WTC11 (cell line): ENCODE results near the gene HSPA6. TPM values are rescaled to one million over a fixed set of nuclear protein-coding genes. Genes with fewer than 3 reads are reported as not detected.

Source experiments
- ATAC-seq: fragments of 200-7000 bp; cut with Tn5 transposase; 2 replicates; pipeline ENCODE4 v1.10.0; 2021; ENCODE audit warnings: mild to moderate bottlenecking, moderate library complexity
- CTCF ChIA-PET: fragments of 300-600 bp; sonication (Branson Sonifier 250); formaldehyde crosslinking; loops from one replicate; lab custom pipeline; 2021; ENCODE audit warnings: antibody characterized with exemption; lab: Charles Lee
- POLR2A ChIA-PET: fragments of 350-600 bp; sonication (Branson Sonifier 250); formaldehyde crosslinking; loops from one replicate; lab custom pipeline; 2021; ENCODE audit warnings: antibody characterized with exemption; lab: Charles Lee
- DNase-seq: peaks from one replicate; pipeline ENCODE4 v3.0.0; 2021; ENCODE audit warnings: low spot score
- H3K27ac Mint-ChIP-seq: 2 replicates; pipeline ENCODE4 v1.8.0; 2021; ENCODE audit warnings: mixed read lengths
- H3K27me3 Mint-ChIP-seq: 2 replicates; pipeline ENCODE4 v1.8.0; 2021; ENCODE audit warnings: low read depth, mild to moderate bottlenecking, moderate library complexity, mixed read lengths
- H3K36me3 Mint-ChIP-seq: 2 replicates; pipeline ENCODE4 v1.8.0; 2021; ENCODE audit warnings: mixed read lengths
- H3K4me1 Mint-ChIP-seq: 2 replicates; pipeline ENCODE4 v1.8.0; 2022; ENCODE audit warnings: mixed read lengths
- H3K4me3 Mint-ChIP-seq: 2 replicates; pipeline ENCODE4 v1.8.0; 2021; ENCODE audit warnings: mild to moderate bottlenecking, moderate library complexity, mixed read lengths
- H3K9me3 Mint-ChIP-seq: 2 replicates; pipeline ENCODE4 v1.8.0; 2021; ENCODE audit warnings: mixed read lengths
- ATF1 ChIP-seq: sonication (generic); formaldehyde crosslinking; IDR thresholded peaks from 2 replicates; pipeline ENCODE4 v1.8.1; 2023; ENCODE audit warnings: mild to moderate bottlenecking, moderate library complexity, missing genetic modification reagents
- EMX1 ChIP-seq: fragments of 250-450 bp; sonication (Bioruptor Pico); IDR thresholded peaks from 2 replicates; pipeline ENCODE4 v1.8.0; 2021; ENCODE audit warnings: mild to moderate bottlenecking
- MXD4 ChIP-seq: fragments of 250-450 bp; sonication (Bioruptor Pico); IDR thresholded peaks from 2 replicates; pipeline ENCODE4 v1.8.0; 2021; ENCODE audit warnings: mild to moderate bottlenecking, moderate library complexity, borderline replicate concordance
- NR1H2 ChIP-seq: sonication (generic); formaldehyde crosslinking; IDR thresholded peaks from 2 replicates; pipeline ENCODE4 v1.9.0; 2021; ENCODE audit warnings: mild to moderate bottlenecking, moderate library complexity, missing genetic modification reagents
- NR2C2 ChIP-seq: sonication (generic); formaldehyde crosslinking; IDR thresholded peaks from 2 replicates; pipeline ENCODE4 v1.8.0; 2022; ENCODE audit warnings: mild to moderate bottlenecking, missing genetic modification reagents
- NR3C1 ChIP-seq: sonication (generic); formaldehyde crosslinking; conservative IDR thresholded peaks from 2 replicates; pipeline ENCODE4 v1.8.1; 2023; ENCODE audit warnings: low read depth, mild to moderate bottlenecking, missing genetic modification reagents
- RORB ChIP-seq: fragments of 250-450 bp; sonication (Bioruptor Pico); IDR thresholded peaks from 2 replicates; pipeline ENCODE4 v1.9.0; 2021; ENCODE audit warnings: mild to moderate bottlenecking
- ZNF138 ChIP-seq: sonication (generic); formaldehyde crosslinking; conservative IDR thresholded peaks from 2 replicates; pipeline ENCODE4 v1.8.1; 2022; ENCODE audit warnings: mild to moderate bottlenecking, moderate library complexity, missing genetic modification reagents
- ZNF232 ChIP-seq: sonication (generic); formaldehyde crosslinking; IDR thresholded peaks from 2 replicates; pipeline ENCODE4 v1.8.0; 2022; ENCODE audit warnings: mild to moderate bottlenecking, missing genetic modification reagents
- total RNA-seq: library from RNA; stranded (reverse); gene quantifications from 3 replicates; pipeline ENCODE4 v1.2.3, GENCODE V29; 2021
- TF ChIP-seq, protein P1 (sequence below): fragments of 250-450 bp; sonication (Bioruptor Pico); IDR thresholded peaks from 2 replicates; pipeline ENCODE4 v1.9.0; 2021; ENCODE audit warnings: mild to moderate bottlenecking
- TF ChIP-seq, protein P2 (sequence below): sonication (generic); formaldehyde crosslinking; IDR thresholded peaks from 2 replicates; pipeline ENCODE4 v1.8.1; 2023; ENCODE audit warnings: mild to moderate bottlenecking, missing genetic modification reagents
- TF ChIP-seq, protein P3 (sequence below): sonication (generic); formaldehyde crosslinking; IDR thresholded peaks from 2 replicates; pipeline ENCODE4 v1.8.0; 2023; ENCODE audit warnings: missing genetic modification reagents, mild to moderate bottlenecking, borderline replicate concordance
- TF ChIP-seq, protein P4 (sequence below): sonication (generic); formaldehyde crosslinking; IDR thresholded peaks from 2 replicates; pipeline ENCODE4 v1.8.0; 2023; ENCODE audit warnings: mild to moderate bottlenecking, missing genetic modification reagents
- TF ChIP-seq, protein P5 (sequence below): sonication (generic); formaldehyde crosslinking; IDR thresholded peaks from 2 replicates; pipeline ENCODE4 v1.8.0; 2022; ENCODE audit warnings: mild to moderate bottlenecking, missing genetic modification reagents
- TF ChIP-seq, protein P6 (sequence below): sonication (generic); formaldehyde crosslinking; IDR thresholded peaks from 2 replicates; pipeline ENCODE4 v1.8.1; 2023; ENCODE audit warnings: mild to moderate bottlenecking, missing genetic modification reagents, moderate library complexity
- TF ChIP-seq, protein P7 (sequence below): fragments of 200-600 bp; IDR thresholded peaks from 2 replicates; pipeline ENCODE4 v1.8.0; 2022; ENCODE audit warnings: antibody characterized with exemption
- TF ChIP-seq, protein P8 (sequence below): sonication (generic); formaldehyde crosslinking; IDR thresholded peaks from 2 replicates; pipeline ENCODE4 v1.8.1; 2023; ENCODE audit warnings: mild to moderate bottlenecking, missing genetic modification reagents, moderate library complexity
- TF ChIP-seq, protein P9 (sequence below): sonication (generic); formaldehyde crosslinking; IDR thresholded peaks from 2 replicates; pipeline ENCODE4 v1.8.1; 2023; ENCODE audit warnings: mild to moderate bottlenecking, moderate library complexity, missing genetic modification reagents

Gene HSPA6
- total RNA-seq, 1 experiment from 2014 or later = 0.22 TPM

DNA sequence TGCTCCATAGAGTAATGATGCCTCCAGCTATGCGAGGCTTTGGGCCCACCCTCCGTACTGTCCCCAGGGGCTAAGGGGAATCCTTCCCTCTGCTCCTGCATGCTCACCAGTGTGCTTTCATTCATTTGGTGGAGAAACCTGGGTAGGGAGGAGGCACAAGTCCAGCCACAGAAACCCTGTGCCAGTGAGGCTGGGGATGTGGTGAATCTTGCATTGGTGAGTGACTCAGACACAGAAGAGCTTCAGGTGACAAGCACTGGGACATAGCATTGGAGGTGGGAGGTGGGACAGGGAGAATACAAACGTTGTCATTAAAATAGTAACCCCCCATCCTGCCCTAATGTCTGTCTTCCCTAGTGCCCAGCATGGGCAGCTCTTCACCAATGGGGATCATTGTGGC is 13.9 kb upstream of the HSPA6 start:
- Mint-ChIP-seq H3K9me3 (no peaks in the 10 kb centered on the region), H3K27ac (no peak overlapping the region), H3K36me3 (no peaks in the 10 kb centered on the region), H3K4me1 (peaks cover 32% of the 10 kb centered on the region), H3K4me3 (no peak overlapping the region), H3K27me3 (no peaks in the 10 kb centered on the region)
- ChIA-PET POLR2A (no interaction called here), CTCF (interaction anchor here (0.6 kb wide), 1 partner anchor 56 kb away, joined by 3 read pairs; no protein-coding TSS in a partner anchor)
- TF ChIP-seq, protein P1, sequence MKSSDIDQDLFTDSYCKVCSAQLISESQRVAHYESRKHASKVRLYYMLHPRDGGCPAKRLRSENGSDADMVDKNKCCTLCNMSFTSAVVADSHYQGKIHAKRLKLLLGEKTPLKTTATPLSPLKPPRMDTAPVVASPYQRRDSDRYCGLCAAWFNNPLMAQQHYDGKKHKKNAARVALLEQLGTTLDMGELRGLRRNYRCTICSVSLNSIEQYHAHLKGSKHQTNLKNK (CRISPR knock-in tag) = no peak
- TF ChIP-seq, protein P2, sequence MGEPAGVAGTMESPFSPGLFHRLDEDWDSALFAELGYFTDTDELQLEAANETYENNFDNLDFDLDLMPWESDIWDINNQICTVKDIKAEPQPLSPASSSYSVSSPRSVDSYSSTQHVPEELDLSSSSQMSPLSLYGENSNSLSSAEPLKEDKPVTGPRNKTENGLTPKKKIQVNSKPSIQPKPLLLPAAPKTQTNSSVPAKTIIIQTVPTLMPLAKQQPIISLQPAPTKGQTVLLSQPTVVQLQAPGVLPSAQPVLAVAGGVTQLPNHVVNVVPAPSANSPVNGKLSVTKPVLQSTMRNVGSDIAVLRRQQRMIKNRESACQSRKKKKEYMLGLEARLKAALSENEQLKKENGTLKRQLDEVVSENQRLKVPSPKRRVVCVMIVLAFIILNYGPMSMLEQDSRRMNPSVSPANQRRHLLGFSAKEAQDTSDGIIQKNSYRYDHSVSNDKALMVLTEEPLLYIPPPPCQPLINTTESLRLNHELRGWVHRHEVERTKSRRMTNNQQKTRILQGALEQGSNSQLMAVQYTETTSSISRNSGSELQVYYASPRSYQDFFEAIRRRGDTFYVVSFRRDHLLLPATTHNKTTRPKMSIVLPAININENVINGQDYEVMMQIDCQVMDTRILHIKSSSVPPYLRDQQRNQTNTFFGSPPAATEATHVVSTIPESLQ (CRISPR knock-in tag) = no peak
- TF ChIP-seq, protein P3, sequence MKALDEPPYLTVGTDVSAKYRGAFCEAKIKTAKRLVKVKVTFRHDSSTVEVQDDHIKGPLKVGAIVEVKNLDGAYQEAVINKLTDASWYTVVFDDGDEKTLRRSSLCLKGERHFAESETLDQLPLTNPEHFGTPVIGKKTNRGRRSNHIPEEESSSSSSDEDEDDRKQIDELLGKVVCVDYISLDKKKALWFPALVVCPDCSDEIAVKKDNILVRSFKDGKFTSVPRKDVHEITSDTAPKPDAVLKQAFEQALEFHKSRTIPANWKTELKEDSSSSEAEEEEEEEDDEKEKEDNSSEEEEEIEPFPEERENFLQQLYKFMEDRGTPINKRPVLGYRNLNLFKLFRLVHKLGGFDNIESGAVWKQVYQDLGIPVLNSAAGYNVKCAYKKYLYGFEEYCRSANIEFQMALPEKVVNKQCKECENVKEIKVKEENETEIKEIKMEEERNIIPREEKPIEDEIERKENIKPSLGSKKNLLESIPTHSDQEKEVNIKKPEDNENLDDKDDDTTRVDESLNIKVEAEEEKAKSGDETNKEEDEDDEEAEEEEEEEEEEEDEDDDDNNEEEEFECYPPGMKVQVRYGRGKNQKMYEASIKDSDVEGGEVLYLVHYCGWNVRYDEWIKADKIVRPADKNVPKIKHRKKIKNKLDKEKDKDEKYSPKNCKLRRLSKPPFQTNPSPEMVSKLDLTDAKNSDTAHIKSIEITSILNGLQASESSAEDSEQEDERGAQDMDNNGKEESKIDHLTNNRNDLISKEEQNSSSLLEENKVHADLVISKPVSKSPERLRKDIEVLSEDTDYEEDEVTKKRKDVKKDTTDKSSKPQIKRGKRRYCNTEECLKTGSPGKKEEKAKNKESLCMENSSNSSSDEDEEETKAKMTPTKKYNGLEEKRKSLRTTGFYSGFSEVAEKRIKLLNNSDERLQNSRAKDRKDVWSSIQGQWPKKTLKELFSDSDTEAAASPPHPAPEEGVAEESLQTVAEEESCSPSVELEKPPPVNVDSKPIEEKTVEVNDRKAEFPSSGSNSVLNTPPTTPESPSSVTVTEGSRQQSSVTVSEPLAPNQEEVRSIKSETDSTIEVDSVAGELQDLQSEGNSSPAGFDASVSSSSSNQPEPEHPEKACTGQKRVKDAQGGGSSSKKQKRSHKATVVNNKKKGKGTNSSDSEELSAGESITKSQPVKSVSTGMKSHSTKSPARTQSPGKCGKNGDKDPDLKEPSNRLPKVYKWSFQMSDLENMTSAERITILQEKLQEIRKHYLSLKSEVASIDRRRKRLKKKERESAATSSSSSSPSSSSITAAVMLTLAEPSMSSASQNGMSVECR (CRISPR knock-in tag) = no peak
- TF ChIP-seq, protein P4, sequence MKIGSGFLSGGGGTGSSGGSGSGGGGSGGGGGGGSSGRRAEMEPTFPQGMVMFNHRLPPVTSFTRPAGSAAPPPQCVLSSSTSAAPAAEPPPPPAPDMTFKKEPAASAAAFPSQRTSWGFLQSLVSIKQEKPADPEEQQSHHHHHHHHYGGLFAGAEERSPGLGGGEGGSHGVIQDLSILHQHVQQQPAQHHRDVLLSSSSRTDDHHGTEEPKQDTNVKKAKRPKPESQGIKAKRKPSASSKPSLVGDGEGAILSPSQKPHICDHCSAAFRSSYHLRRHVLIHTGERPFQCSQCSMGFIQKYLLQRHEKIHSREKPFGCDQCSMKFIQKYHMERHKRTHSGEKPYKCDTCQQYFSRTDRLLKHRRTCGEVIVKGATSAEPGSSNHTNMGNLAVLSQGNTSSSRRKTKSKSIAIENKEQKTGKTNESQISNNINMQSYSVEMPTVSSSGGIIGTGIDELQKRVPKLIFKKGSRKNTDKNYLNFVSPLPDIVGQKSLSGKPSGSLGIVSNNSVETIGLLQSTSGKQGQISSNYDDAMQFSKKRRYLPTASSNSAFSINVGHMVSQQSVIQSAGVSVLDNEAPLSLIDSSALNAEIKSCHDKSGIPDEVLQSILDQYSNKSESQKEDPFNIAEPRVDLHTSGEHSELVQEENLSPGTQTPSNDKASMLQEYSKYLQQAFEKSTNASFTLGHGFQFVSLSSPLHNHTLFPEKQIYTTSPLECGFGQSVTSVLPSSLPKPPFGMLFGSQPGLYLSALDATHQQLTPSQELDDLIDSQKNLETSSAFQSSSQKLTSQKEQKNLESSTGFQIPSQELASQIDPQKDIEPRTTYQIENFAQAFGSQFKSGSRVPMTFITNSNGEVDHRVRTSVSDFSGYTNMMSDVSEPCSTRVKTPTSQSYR = no peak
- TF ChIP-seq, protein P5, sequence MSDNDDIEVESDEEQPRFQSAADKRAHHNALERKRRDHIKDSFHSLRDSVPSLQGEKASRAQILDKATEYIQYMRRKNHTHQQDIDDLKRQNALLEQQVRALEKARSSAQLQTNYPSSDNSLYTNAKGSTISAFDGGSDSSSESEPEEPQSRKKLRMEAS (CRISPR knock-in tag) = no peak
- TF ChIP-seq EMX1 (no peak), ZNF138 (CRISPR knock-in tag) (no peak), NR2C2 (CRISPR knock-in tag) (no peak)
- TF ChIP-seq, protein P6, sequence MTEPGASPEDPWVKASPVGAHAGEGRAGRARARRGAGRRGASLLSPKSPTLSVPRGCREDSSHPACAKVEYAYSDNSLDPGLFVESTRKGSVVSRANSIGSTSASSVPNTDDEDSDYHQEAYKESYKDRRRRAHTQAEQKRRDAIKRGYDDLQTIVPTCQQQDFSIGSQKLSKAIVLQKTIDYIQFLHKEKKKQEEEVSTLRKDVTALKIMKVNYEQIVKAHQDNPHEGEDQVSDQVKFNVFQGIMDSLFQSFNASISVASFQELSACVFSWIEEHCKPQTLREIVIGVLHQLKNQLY = no peak
- TF ChIP-seq, protein P7, sequence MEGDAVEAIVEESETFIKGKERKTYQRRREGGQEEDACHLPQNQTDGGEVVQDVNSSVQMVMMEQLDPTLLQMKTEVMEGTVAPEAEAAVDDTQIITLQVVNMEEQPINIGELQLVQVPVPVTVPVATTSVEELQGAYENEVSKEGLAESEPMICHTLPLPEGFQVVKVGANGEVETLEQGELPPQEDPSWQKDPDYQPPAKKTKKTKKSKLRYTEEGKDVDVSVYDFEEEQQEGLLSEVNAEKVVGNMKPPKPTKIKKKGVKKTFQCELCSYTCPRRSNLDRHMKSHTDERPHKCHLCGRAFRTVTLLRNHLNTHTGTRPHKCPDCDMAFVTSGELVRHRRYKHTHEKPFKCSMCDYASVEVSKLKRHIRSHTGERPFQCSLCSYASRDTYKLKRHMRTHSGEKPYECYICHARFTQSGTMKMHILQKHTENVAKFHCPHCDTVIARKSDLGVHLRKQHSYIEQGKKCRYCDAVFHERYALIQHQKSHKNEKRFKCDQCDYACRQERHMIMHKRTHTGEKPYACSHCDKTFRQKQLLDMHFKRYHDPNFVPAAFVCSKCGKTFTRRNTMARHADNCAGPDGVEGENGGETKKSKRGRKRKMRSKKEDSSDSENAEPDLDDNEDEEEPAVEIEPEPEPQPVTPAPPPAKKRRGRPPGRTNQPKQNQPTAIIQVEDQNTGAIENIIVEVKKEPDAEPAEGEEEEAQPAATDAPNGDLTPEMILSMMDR = no peak
- DNase-seq (no peak), ATAC-seq (no peak)

DNA sequence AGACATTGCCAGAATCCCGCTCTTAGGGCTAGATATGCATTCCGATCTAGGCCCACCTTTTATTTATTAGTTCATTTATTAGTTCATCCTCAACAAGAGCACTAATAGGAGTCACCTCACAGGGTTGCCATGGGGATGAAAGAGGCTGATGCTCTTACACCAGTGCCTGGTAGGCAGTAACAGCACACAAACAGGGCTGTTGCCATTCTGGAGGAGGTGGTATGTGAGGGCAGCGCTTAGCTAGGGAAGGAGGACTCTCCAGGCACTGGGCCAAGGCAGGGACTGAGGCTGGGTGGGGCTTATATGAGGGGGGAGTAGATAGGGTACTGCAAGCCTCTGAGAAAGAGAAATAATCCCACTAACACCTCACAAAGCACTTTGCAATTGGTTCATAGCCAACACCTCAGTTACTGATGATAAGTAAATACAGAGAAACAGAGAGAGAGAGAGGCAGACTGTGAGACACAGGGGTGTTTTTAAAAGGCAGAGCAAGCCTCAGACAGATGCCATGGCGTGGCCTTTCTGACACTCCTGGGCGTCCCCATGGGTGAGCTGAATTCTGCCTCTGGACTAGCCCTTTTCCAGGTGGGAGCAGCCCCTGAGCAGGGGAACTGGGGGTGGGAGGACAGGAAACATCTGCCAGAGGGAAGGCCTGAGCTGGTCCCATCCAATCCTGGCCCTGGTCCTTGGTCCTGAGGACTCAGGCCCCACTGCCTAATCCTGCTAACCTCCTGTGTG is 13.2 kb upstream of the HSPA6 start:
- H3K27ac Mint-ChIP-seq = no peak overlapping the region
- POLR2A ChIA-PET = no interaction called here
- no peaks in the 10 kb centered on the region for H3K9me3 Mint-ChIP-seq
- H3K27me3 Mint-ChIP-seq = no peaks in the 10 kb centered on the region
- no peak for ATAC-seq
- no peaks in the 10 kb centered on the region for H3K36me3 Mint-ChIP-seq
- DNase-seq = no peak
- CTCF ChIA-PET = no interaction called here
- peaks cover 30% of the 10 kb centered on the region for H3K4me1 Mint-ChIP-seq
- no peak overlapping the region for H3K4me3 Mint-ChIP-seq
- TF ChIP-seq, protein P8, sequence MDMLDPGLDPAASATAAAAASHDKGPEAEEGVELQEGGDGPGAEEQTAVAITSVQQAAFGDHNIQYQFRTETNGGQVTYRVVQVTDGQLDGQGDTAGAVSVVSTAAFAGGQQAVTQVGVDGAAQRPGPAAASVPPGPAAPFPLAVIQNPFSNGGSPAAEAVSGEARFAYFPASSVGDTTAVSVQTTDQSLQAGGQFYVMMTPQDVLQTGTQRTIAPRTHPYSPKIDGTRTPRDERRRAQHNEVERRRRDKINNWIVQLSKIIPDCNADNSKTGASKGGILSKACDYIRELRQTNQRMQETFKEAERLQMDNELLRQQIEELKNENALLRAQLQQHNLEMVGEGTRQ (CRISPR knock-in tag) = no peak
- TF ChIP-seq RORB (CRISPR knock-in tag) (no peak), ZNF232 (CRISPR knock-in tag) (no peak), MXD4 (CRISPR knock-in tag) (no peak), ATF1 (CRISPR knock-in tag) (no peak), NR1H2 (CRISPR knock-in tag) (no peak), NR3C1 (CRISPR knock-in tag) (no peak)
- TF ChIP-seq, protein P9, sequence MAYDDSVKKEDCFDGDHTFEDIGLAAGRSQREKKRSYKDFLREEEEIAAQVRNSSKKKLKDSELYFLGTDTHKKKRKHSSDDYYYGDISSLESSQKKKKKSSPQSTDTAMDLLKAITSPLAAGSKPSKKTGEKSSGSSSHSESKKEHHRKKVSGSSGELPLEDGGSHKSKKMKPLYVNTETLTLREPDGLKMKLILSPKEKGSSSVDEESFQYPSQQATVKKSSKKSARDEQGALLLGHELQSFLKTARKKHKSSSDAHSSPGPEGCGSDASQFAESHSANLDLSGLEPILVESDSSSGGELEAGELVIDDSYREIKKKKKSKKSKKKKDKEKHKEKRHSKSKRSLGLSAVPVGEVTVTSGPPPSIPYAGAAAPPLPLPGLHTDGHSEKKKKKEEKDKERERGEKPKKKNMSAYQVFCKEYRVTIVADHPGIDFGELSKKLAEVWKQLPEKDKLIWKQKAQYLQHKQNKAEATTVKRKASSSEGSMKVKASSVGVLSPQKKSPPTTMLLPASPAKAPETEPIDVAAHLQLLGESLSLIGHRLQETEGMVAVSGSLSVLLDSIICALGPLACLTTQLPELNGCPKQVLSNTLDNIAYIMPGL = no peak
- TF ChIP-seq, protein P6 = no peak
